ENCODE results near the gene PPM1J.
"Not testable (repeated sequence)": the region's sequence is repeated elsewhere in the genome, so short reads cannot be mapped to it uniquely, and the experiment has no call there.

The PPM1J gene

GRCh38 chr1:112722601-112723510 lies 7.7 kb upstream of the PPM1J start:
- no peak for DNase-seq (ENCODE audit: low read depth, low spot score)
- H3K4me3 ChIP-seq (ENCODE audit: low read length), result peak overlapping the region; percentile 11; the same call in 1 of the 2 replicates

GRCh38 chr1:112721966-112722524 lies 6.9 kb upstream of the PPM1J start:
- no peak for DNase-seq (ENCODE audit: low read depth, low spot score)
- no peak overlapping the region for H3K4me3 ChIP-seq (ENCODE audit: low read length)

GRCh38 chr1:112721294-112721693 lies 6.2 kb upstream of the PPM1J start:
- not testable (repeated sequence) for DNase-seq (ENCODE audit: low read depth, low spot score); H3K4me3 ChIP-seq (ENCODE audit: low read length)

- H3K4me3 ChIP-seq (ENCODE audit: low read length), result no peak overlapping the region
- DNase-seq (ENCODE audit: low read depth, low spot score), result no peak
Measured at GRCh38 chr1:112720800-112721199, 5.7 kb upstream of the PPM1J start.

- no peak overlapping the region for H3K4me3 ChIP-seq (ENCODE audit: low read length)
Measured at GRCh38 chr1:112719706-112720105, 4.6 kb upstream of the PPM1J start.

GRCh38 chr1:112718691-112719418 lies 3.7 kb upstream of the PPM1J start:
- no peak for DNase-seq (ENCODE audit: low read depth, low spot score)
- H3K4me3 ChIP-seq (ENCODE audit: low read length), result no peak overlapping the region

More at GRCh38 chr1:112719706-112720105, 4.6 kb upstream of the PPM1J start:
- no peak for DNase-seq (ENCODE audit: low read depth, low spot score)

GRCh38 chr1:112717263-112717873 lies 2.2 kb upstream of the PPM1J start:
- no peak overlapping the region for H3K4me3 ChIP-seq (ENCODE audit: low read length)
- DNase-seq (ENCODE audit: low read depth, low spot score), result no peak

GRCh38 chr1:112716133-112716720 lies 1.1 kb upstream of the PPM1J start:
- H3K4me3 ChIP-seq (ENCODE audit: low read length), result peak overlapping the region; percentile 56
- DNase-seq (ENCODE audit: low read depth, low spot score), result peak; percentile 79

GRCh38 chr1:112714313-112715263 lies 544 bp downstream of the PPM1J start:
- DNase-seq (ENCODE audit: low read depth, low spot score), result no peak
- H3K4me3 ChIP-seq (ENCODE audit: low read length), result peak overlapping the region; percentile 56

GRCh38 chr1:112713466-112714312 lies 1.4 kb downstream of the PPM1J start:
- H3K4me3 ChIP-seq (ENCODE audit: low read length), result no peak overlapping the region
- no peak for DNase-seq (ENCODE audit: low read depth, low spot score)

- no peak overlapping the region for H3K4me3 ChIP-seq (ENCODE audit: low read length)
- DNase-seq (ENCODE audit: low read depth, low spot score), result no peak
Measured at GRCh38 chr1:112712701-112713128, 2.4 kb downstream of the PPM1J start.

GRCh38 chr1:112712191-112712590 lies 2.9 kb downstream of the PPM1J start:
- no peak for DNase-seq (ENCODE audit: low read depth, low spot score)
- H3K4me3 ChIP-seq (ENCODE audit: low read length), result no peak overlapping the region

- no peak overlapping the region for H3K4me3 ChIP-seq (ENCODE audit: low read length)
- no peak for DNase-seq (ENCODE audit: low read depth, low spot score)
Measured at GRCh38 chr1:112711670-112712069, 3.5 kb downstream of the PPM1J start.

GRCh38 chr1:112711041-112711440 lies 4.1 kb downstream of the PPM1J start:
- no peak for DNase-seq (ENCODE audit: low read depth, low spot score)
- H3K4me3 ChIP-seq (ENCODE audit: low read length), result no peak overlapping the region

- H3K4me3 ChIP-seq (ENCODE audit: low read length), result no peak overlapping the region
- no peak for DNase-seq (ENCODE audit: low read depth, low spot score)
Measured at GRCh38 chr1:112710586-112710985, 4.5 kb downstream of the PPM1J start.

GRCh38 chr1:112710159-112710558 lies 5.0 kb downstream of the PPM1J start:
- H3K4me3 ChIP-seq (ENCODE audit: low read length), result no peak overlapping the region
- no peak for DNase-seq (ENCODE audit: low read depth, low spot score)

- H3K4me3 ChIP-seq (ENCODE audit: low read length), result no peak overlapping the region
- no peak for DNase-seq (ENCODE audit: low read depth, low spot score)
Measured at GRCh38 chr1:112708489-112708888, 6.6 kb downstream of the PPM1J start.

All from Jurkat, Clone E6-1 (cell line).